ENCODE results near the gene HEMK1.

Gene HEMK1

DNA sequence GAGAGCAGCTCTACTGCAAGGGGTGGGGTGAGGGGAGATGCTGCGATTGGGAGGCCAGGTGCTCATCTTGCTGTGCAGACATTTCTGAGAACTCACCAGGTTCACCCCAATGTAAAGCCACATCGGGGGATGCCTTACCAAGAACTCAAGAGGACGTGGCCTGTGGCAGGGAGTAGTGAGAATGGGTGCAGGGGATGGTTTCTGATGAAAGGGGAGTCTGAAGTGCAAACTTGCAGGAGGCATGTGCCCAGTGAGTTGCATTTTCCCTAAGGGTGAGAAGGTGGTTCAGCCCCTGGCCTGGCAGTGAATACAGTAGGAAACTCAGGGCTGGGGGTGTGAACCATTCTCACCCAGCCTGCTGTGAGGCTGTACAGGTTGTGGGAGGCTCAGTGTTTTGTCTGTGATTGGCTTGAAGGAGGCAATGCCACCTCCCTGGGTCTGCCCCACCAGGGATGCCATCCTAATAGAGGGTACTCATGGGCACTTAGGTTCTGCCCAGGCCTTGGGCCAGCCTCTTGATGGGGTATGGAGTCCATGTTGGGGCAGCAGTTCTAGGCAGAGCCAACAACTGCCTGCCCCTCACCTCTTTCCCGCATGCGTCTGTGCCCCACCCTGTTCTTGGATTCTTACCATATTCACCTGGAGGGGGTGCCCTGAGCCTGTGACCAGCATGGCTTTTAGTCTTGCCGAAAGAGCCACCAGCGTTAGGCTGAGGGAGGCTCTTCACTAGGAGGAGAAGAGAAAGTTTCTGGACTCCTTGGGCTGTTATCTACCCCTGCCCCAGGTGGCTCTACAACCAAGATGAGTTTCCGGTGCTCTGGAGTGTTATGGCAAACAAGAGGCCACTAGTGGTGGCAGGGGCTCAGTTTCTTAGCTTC, 4.5 kb downstream of the HEMK1 start:
- Histone ChIP-seq H3K9me3 (no peaks in the 10 kb centered on the region), H3K36me3 (peaks cover 0 to 59% (median 31%) of the 10 kb centered on the region in 3 donors), H3K4me1 (peaks cover 0 to 22% (median 11%) of the 10 kb centered on the region in 4 donors), H3K27ac (no peak overlapping the region), H3K4me3 (no peak overlapping the region), H3K27me3 (no peaks in the 10 kb centered on the region)
- intact Hi-C loops (cut with DNase I; ENCODE audit: low total_unique reads) = loop anchor here (10.0 kb wide), 1 partner anchor 811 kb away; the partner anchor contains the start of gene MANF
- DNase-seq = no peak
- TF ChIP-seq, protein P1, sequence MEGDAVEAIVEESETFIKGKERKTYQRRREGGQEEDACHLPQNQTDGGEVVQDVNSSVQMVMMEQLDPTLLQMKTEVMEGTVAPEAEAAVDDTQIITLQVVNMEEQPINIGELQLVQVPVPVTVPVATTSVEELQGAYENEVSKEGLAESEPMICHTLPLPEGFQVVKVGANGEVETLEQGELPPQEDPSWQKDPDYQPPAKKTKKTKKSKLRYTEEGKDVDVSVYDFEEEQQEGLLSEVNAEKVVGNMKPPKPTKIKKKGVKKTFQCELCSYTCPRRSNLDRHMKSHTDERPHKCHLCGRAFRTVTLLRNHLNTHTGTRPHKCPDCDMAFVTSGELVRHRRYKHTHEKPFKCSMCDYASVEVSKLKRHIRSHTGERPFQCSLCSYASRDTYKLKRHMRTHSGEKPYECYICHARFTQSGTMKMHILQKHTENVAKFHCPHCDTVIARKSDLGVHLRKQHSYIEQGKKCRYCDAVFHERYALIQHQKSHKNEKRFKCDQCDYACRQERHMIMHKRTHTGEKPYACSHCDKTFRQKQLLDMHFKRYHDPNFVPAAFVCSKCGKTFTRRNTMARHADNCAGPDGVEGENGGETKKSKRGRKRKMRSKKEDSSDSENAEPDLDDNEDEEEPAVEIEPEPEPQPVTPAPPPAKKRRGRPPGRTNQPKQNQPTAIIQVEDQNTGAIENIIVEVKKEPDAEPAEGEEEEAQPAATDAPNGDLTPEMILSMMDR (IDR thresholded peaks at IDR 0.05) = no peak

DNA sequence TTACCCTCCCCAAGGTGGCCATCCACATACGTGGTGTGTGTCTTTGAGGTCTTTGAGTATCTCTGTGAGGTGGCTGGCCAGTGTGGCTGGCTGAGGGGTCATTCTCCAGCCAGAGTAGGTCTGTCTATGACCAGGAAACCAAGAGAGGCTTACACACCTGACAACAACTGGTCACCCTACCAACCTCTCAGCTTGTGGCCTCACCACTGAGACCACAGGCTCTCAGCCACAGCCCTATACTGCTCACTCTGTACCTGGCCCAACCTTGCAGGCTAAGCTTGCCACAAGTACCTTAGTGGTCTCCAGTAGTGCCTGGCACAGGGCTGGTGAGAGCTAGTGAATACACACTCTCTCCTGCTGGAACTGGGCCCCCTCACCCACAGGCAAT, 5.1 kb downstream of the HEMK1 start:
- Histone ChIP-seq H3K36me3 (peaks cover 0 to 65% (median 34%) of the 10 kb centered on the region in 3 donors), H3K9me3 (no peaks in the 10 kb centered on the region), H3K27me3 (no peaks in the 10 kb centered on the region), H3K27ac (no peak overlapping the region), H3K4me1 (peaks cover 0 to 22% (median 11%) of the 10 kb centered on the region in 4 donors), H3K4me3 (no peak overlapping the region)
- intact Hi-C loops (cut with DNase I; ENCODE audit: low total_unique reads) = loop anchor here (10.0 kb wide), 1 partner anchor 810 kb away; the partner anchor contains the start of gene MANF
- no peak for DNase-seq
- TF ChIP-seq, protein P1 (IDR thresholded peaks at IDR 0.05) = no peak

DNA sequence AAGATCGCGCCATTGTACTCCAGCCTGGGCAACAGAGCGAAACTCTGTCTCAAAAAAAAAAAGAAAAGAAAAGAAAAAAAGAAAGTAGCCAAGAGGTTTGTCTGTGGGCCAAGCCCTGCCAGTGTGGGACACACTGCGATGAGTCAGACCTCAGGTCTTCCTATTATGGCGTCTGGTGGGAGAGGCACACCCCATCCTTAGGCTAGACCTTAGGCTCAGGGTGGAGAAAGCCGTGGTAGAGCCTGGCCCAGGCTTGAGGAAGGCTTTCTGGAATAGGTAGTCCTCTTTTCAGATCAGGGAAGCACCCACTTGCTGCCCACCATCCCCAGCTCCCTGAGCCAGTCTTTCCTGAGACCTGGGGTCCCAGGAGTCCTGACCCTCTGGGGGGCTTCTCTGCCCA, 6.0 kb downstream of the HEMK1 start:
- Histone ChIP-seq H3K4me3 (no peak overlapping the region), H3K36me3 (peaks cover 4 to 74% (median 41%) of the 10 kb centered on the region in 3 donors), H3K27ac (no peak overlapping the region), H3K9me3 (no peaks in the 10 kb centered on the region), H3K27me3 (no peaks in the 10 kb centered on the region), H3K4me1 (peaks cover 0 to 15% (median 5%) of the 10 kb centered on the region in 4 donors)
- TF ChIP-seq, protein P1 (IDR thresholded peaks at IDR 0.05) = no peak
- intact Hi-C loops (cut with DNase I; ENCODE audit: low total_unique reads) = loop anchor here (10.0 kb wide), 1 partner anchor 809 kb away; the partner anchor contains the start of gene MANF
- no peak for DNase-seq

DNA sequence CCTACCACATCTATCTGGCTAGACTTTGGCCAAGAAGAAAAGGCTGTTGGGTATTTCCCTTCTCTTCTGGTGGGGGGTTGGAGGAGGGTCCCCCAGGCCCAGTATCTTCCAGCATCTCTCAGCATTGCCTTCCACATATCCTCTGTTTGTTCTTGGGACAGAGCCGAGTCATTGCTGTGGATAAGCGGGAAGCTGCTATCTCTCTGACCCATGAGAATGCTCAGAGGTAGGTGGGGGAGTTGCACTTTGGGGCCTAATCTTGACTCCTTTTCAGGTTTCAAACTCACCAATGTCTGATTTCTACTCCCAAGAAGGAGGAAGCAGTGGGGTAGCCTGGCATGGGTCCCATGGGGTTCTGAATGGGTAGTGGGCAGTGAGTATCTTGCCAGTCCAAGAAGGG, 8.0 kb downstream of the HEMK1 start:
- TF ChIP-seq, protein P1 (IDR thresholded peaks at IDR 0.05) = no peak
- no peaks in the 10 kb centered on the region for H3K27me3 ChIP-seq
- DNase-seq = no peak
- H3K4me3 ChIP-seq = no peak overlapping the region
- peaks cover 4 to 94% (median 50%) of the 10 kb centered on the region in 3 donors for H3K36me3 ChIP-seq
- no peaks in the 10 kb centered on the region for H3K9me3 ChIP-seq
- peaks cover 0 to 12% (median 2%) of the 10 kb centered on the region in 4 donors for H3K4me1 ChIP-seq
- intact Hi-C loops (cut with DNase I; ENCODE audit: low total_unique reads) = loop anchor here (10.0 kb wide), 1 partner anchor 807 kb away; the partner anchor contains the start of gene MANF
- no peak overlapping the region for H3K27ac ChIP-seq

DNA sequence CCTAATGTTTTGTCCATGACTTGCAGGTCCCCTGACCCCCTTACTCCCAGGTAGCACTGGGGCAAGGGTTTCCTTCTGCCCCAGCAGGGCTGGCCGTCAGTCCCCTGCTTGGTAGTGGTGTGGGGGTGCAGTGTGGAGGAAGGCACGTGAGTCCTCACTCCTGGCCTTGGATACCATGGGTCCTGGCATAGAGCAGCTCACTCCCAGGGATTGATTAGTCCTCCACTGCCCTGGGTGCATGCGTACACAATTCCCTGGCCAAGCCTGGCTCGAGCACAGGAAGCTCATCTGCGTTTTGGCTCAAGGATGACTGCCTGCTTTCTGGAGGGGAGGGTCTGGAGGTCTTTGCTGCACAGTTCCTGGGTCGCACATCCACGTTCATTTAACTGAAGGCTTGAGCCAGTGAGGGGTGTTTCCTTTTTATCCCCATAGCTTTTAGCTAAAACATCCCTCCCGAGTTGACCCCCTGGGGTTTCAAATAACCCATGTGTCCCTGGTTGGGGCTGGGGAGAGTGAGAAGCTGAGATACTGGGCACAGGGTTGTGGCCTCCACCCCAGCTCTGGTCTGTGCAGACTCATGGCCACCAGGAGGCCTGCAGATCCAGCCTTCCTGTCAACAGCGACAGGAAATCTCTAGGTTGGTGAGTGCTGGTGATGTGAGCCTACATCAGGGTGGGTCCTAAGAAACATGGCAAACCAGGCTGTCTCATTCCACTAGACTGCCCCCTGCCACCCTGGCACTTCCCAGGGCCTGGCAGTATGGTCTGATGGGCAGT, 11.5 kb downstream of the HEMK1 start:
- no peak for DNase-seq
- H3K9me3 ChIP-seq = no peaks in the 10 kb centered on the region
- intact Hi-C loops (cut with DNase I; ENCODE audit: low total_unique reads) = no loop called here
- H3K4me3 ChIP-seq = no peak overlapping the region
- H3K27ac ChIP-seq = no peak overlapping the region
- peaks cover 0 to 11% (median 0%) of the 10 kb centered on the region in 4 donors for H3K4me1 ChIP-seq
- TF ChIP-seq, protein P1 (IDR thresholded peaks at IDR 0.05) = no peak
- H3K36me3 ChIP-seq = peaks cover 4 to 90% (median 45%) of the 10 kb centered on the region in 3 donors
- no peaks in the 10 kb centered on the region for H3K27me3 ChIP-seq
